ENCODE data around the gene ZNF136. TPM values are rescaled to one million over a fixed set of nuclear protein-coding genes. Genes with fewer than 3 reads are reported as not detected.

Gene ZNF136
- total RNA-seq, 1 donor from 2014 or later, result 1.9 TPM

DNA sequence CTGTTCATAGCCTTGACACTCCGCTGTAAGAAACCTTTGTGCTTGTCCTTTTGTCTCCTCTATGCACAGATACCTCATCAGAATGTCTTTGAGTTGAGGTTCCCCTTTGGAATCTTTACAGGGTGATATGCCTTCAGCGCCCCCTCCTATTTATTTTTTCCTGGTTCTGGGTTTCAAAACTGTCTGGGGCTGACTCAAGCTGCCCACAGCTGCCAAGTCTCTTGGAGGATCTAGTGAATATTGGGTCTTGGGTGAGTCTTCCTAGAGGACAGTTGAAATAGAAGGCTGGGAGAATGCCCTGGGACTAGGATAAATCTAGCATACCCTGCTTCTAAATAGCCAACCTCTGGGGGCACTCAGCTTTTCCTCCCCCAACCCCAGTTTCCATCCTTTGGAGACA lies 930 bp downstream of the ZNF136 start:
- Histone ChIP-seq H3K4me3 (peak overlapping the region; percentile 83 to 84), H3K4me1 (peaks cover 0 to 12% of the 10 kb centered on the region in 2 donors), H3K9me3 (no peaks in the 10 kb centered on the region), H3K27ac (peak overlapping the region; percentile 90 to 94), H3K36me3 (peaks cover 0 to 7% of the 10 kb centered on the region in 2 donors), H3K27me3 (no peaks in the 10 kb centered on the region)
- intact Hi-C loops (cut with DNase I), result loop anchor here (1.0 to 5.0 kb wide), 3 partner anchors 133 to 202 kb away; partner anchors contain the start of gene ZNF563
- TF ChIP-seq, protein P1, sequence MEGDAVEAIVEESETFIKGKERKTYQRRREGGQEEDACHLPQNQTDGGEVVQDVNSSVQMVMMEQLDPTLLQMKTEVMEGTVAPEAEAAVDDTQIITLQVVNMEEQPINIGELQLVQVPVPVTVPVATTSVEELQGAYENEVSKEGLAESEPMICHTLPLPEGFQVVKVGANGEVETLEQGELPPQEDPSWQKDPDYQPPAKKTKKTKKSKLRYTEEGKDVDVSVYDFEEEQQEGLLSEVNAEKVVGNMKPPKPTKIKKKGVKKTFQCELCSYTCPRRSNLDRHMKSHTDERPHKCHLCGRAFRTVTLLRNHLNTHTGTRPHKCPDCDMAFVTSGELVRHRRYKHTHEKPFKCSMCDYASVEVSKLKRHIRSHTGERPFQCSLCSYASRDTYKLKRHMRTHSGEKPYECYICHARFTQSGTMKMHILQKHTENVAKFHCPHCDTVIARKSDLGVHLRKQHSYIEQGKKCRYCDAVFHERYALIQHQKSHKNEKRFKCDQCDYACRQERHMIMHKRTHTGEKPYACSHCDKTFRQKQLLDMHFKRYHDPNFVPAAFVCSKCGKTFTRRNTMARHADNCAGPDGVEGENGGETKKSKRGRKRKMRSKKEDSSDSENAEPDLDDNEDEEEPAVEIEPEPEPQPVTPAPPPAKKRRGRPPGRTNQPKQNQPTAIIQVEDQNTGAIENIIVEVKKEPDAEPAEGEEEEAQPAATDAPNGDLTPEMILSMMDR (IDR thresholded peaks at IDR 0.05), result no peak
- no peak for DNase-seq (ENCODE audit: low spot score in 2 of 2)

DNA sequence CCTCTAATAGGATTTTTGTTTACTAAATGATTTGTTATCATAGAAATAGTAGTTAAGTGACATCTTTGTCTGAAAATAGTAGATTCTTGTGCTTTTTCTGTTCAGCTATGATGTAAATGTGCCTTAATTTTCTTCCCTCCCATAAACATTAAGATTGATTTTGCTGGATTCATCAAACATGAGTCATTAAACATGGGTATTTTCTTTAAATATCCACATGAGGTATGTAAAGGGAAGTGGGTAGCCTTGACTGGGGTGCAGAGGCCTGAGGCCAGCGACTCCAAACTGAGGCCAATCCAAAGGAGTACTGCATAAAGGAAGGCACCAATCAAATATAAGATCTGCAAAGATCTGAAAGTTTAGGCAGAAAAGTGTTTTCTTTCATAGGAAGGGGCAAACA lies 3.7 kb downstream of the ZNF136 start:
- Histone ChIP-seq H3K27ac (no peak overlapping the region), H3K27me3 (no peaks in the 10 kb centered on the region), H3K9me3 (no peaks in the 10 kb centered on the region), H3K36me3 (peaks cover 8 to 29% of the 10 kb centered on the region in 2 donors), H3K4me3 (no peak overlapping the region), H3K4me1 (peaks cover 0 to 12% of the 10 kb centered on the region in 2 donors)
- TF ChIP-seq, protein P1 (IDR thresholded peaks at IDR 0.05), result no peak
- intact Hi-C loops (cut with DNase I), result no loop called here
- no peak for DNase-seq (ENCODE audit: low spot score in 2 of 2)

DNA sequence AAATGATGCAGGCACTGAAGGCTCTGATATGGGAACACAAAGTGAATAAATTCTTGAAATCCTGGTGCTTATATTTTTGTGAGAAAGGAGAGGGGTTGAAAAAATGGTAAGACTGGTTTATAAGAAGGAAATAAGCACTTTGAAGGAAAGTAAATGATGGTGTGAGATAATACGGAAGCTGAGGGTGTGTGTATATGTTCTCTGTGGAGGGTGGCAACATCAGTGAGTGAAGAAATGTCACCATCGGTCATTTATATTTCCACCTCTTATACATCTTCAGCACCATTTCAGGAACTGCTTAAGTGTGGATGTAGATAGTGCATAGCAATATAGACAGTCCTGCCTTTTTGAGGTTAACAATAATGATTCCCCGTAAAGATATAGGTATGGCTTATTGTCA lies 17.5 kb downstream of the ZNF136 start:
- intact Hi-C loops (cut with DNase I), result no loop called here
- Histone ChIP-seq H3K4me3 (no peak overlapping the region), H3K27me3 (no peaks in the 10 kb centered on the region), H3K9me3 (peaks cover 48 to 99% of the 10 kb centered on the region in 2 donors), H3K36me3 (peaks cover 28 to 88% of the 10 kb centered on the region in 2 donors), H3K4me1 (no peaks in the 10 kb centered on the region), H3K27ac (no peak overlapping the region)
- TF ChIP-seq, protein P1 (IDR thresholded peaks at IDR 0.05), result no peak
- DNase-seq (ENCODE audit: low spot score in 2 of 2), result no peak

DNA sequence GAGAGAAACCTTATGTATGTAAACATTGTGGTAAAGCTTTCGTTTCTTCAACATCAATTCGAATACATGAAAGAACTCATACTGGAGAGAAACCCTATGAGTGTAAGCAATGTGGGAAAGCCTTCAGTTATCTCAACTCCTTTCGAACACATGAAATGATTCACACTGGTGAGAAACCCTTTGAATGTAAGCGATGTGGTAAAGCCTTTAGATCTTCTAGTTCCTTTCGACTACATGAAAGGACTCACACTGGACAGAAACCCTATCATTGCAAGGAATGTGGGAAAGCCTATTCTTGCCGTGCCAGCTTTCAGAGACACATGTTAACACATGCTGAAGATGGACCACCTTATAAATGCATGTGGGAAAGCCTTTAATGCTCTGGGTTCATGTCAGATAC lies 24.7 kb downstream of the ZNF136 start:
- intact Hi-C loops (cut with DNase I), result no loop called here
- Histone ChIP-seq H3K9me3 (peaks cover 87 to 100% of the 10 kb centered on the region in 2 donors), H3K4me3 (no peak overlapping the region), H3K4me1 (no peaks in the 10 kb centered on the region), H3K27ac (no peak overlapping the region), H3K27me3 (no peaks in the 10 kb centered on the region), H3K36me3 (peaks cover 60 to 99% of the 10 kb centered on the region in 2 donors)
- DNase-seq (ENCODE audit: low spot score in 2 of 2), result no peak
- TF ChIP-seq, protein P1 (IDR thresholded peaks at IDR 0.05), result no peak

DNA sequence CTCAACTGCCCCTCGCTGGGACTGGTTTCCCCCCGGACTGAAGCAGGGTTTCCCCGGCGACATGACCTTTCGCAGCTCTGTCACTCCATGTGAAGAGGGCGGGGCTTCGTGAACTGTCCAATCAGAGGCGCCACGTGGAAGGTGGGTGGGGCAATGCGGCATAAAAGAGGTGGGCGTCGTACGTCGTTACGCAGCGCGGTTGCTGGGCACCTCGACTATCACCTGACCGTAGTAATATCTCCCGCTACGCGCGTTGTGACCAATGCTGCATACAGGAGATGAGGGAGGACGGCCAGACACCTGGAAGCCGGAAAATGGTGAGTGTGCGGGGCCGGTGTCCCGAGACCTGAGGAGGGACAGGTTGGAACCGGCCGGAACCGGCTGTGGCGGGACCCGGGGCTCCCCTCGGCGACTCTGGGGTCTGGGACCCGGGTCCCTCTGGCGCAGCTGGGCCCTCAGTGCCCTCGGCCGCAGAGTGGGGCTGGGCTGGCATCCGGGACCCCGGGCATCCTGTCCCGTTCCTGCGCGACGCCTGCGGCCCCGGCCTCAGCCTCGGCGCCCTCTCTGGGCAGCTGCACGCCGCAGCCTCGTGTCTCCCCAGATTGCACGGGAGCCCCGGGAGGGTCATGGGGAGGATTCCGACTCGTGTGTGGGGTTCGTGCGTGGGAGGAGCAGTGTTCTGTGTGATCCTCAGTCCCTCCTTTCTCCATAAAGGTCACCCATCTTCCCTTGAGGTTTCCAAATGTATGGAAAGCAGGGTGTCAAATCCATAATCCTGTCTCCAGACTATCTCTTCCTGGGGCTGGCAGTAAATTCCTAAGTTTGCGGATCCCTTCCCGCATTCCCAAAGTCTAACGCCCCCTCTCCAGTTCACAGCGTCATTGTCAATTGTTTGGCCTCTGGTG lies 32.2 kb downstream of the ZNF136 start:
- peak; percentile 21 to 76 for DNase-seq (ENCODE audit: low spot score in 2 of 2)
- Histone ChIP-seq H3K4me1 (no peaks in the 10 kb centered on the region), H3K9me3 (peaks cover 68 to 100% of the 10 kb centered on the region in 2 donors), H3K36me3 (peaks cover 15 to 40% of the 10 kb centered on the region in 2 donors), H3K4me3 (peak overlapping the region; percentile 49 to 65), H3K27me3 (no peaks in the 10 kb centered on the region), H3K27ac (peak overlapping the region in 1 of 2 donors; percentile 61)
- TF ChIP-seq, protein P1 (IDR thresholded peaks at IDR 0.05), result no peak
- intact Hi-C loops (cut with DNase I), result no loop called here

All from ascending aorta (tissue), 2 donors.